ENCODE results near the gene ZNF155. TPM values are rescaled to one million over a fixed set of nuclear protein-coding genes. Genes with fewer than 3 reads are reported as not detected.

The ZNF155 gene
- total and polyA plus RNA-seq, 2 donors, result 5.6 to 14.1 TPM

GRCh38 chr19:44025217-44025936, 41.4 kb downstream of the ZNF155 start, which contains the start of gene ZNF222:
Gene ZNF222, plus strand, starts transcription at chr19:44025379. Its CDS starts 58 bp downstream, at chr19:44025437.
- H3K27ac ChIP-seq (ENCODE audit: low read depth), result peak within 1 kb of the TSS; percentile 64
- WGBS, result 1% methylated on average over 37 of the region's 37 CpGs
- peak; percentile 85 for DNase-seq (ENCODE audit: extremely low spot score)
- peaks cover 14% of the 10 kb centered on the region for H3K36me3 ChIP-seq (ENCODE audit: insufficient read depth)
- no peaks in the 10 kb centered on the region for H3K4me1 ChIP-seq (ENCODE audit: insufficient read depth)
- peak within 1 kb of the TSS; percentile 80 for H3K4me3 ChIP-seq (ENCODE audit: low read depth, low read length)

- H3K36me3 ChIP-seq (ENCODE audit: insufficient read depth), result peaks cover 18% of the 10 kb centered on the region
- no peak overlapping the region for H3K4me3 ChIP-seq (ENCODE audit: low read depth, low read length)
- no peak overlapping the region for H3K27ac ChIP-seq (ENCODE audit: low read depth)
- WGBS, result 92% methylated on average over 6 of the region's 6 CpGs
- DNase-seq (ENCODE audit: extremely low spot score), result no peak
- no peaks in the 10 kb centered on the region for H3K4me1 ChIP-seq (ENCODE audit: insufficient read depth)
These were observed 42.6 kb downstream of the ZNF155 start for GRCh38 chr19:44026622-44027021.

- Histone ChIP-seq H3K27ac (ENCODE audit: low read depth) (no peak overlapping the region), H3K4me3 (ENCODE audit: low read depth, low read length) (no peak overlapping the region), H3K4me1 (ENCODE audit: insufficient read depth) (no peaks in the 10 kb centered on the region), H3K36me3 (ENCODE audit: insufficient read depth) (peaks cover 24% of the 10 kb centered on the region)
- no peak for DNase-seq (ENCODE audit: extremely low spot score)
- 89% methylated on average over 1 of the region's 1 CpG for WGBS
These were observed 48.1 kb downstream of the ZNF155 start for GRCh38 chr19:44032001-44032610.

- DNase-seq (ENCODE audit: extremely low spot score), result no peak
- 78% methylated on average over 2 of the region's 2 CpGs for WGBS
- Histone ChIP-seq H3K4me3 (ENCODE audit: low read depth, low read length) (no peak overlapping the region), H3K4me1 (ENCODE audit: insufficient read depth) (no peaks in the 10 kb centered on the region), H3K36me3 (ENCODE audit: insufficient read depth) (no peaks in the 10 kb centered on the region), H3K27ac (ENCODE audit: low read depth) (no peak overlapping the region)
These were observed 58.2 kb downstream of the ZNF155 start for GRCh38 chr19:44042147-44042546.

Small RNA genes within 50 kb of the gene (small RNA-seq; reads per million reads assigned to genes)
- not detected for gene AC006213.5

Other genes starting within 250 kb of the ZNF155 start
- gene SMG9, start 229.2 kb upstream of the ZNF155 start, total RNA-seq, result 12.5 TPM
- gene SMG9, start 229.2 kb upstream of the ZNF155 start, polyA plus RNA-seq, result 29.6 TPM
- 4.3 TPM for gene KCNN4, start 203.2 kb upstream of the ZNF155 start, total RNA-seq
- 14.3 TPM for gene KCNN4, start 203.2 kb upstream of the ZNF155 start, polyA plus RNA-seq
- gene LYPD5, start 181.7 kb upstream of the ZNF155 start, total RNA-seq, result 0.58 TPM
- 1.3 TPM for gene LYPD5, start 181.7 kb upstream of the ZNF155 start, polyA plus RNA-seq
- gene ZNF283, start 156.9 kb upstream of the ZNF155 start, total RNA-seq, result 54.0 TPM
- 3.1 TPM for gene ZNF283, start 156.9 kb upstream of the ZNF155 start, polyA plus RNA-seq
- 4.8 TPM for gene ZNF404, start 100.2 kb upstream of the ZNF155 start, total RNA-seq
- 7.1 TPM for gene ZNF404, start 100.2 kb upstream of the ZNF155 start, polyA plus RNA-seq
- gene ZNF45, start 48.9 kb upstream of the ZNF155 start, total RNA-seq, result 33.1 TPM
- 7.3 TPM for gene ZNF45, start 48.9 kb upstream of the ZNF155 start, polyA plus RNA-seq
- gene ZNF221, start 33.0 kb upstream of the ZNF155 start, total RNA-seq, result 14.6 TPM
- gene ZNF221, start 33.0 kb upstream of the ZNF155 start, polyA plus RNA-seq, result 2.0 TPM
- gene ZNF230, start 18.8 kb downstream of the ZNF155 start, total RNA-seq, result 9.9 TPM
- 4.0 TPM for gene ZNF230, start 18.8 kb downstream of the ZNF155 start, polyA plus RNA-seq
- 9.2 TPM for gene ZNF222, start 41.2 kb downstream of the ZNF155 start, total RNA-seq
- gene ZNF222, start 41.2 kb downstream of the ZNF155 start, polyA plus RNA-seq, result 5.3 TPM
- gene ZNF223, start 67.8 kb downstream of the ZNF155 start, total RNA-seq, result 11.7 TPM
- gene ZNF223, start 67.8 kb downstream of the ZNF155 start, polyA plus RNA-seq, result 3.6 TPM
- gene ZNF284, start 88.0 kb downstream of the ZNF155 start, total RNA-seq, result 5.7 TPM
- gene ZNF284, start 88.0 kb downstream of the ZNF155 start, polyA plus RNA-seq, result 0.71 TPM
- 65.7 TPM for gene ZNF224, start 110.2 kb downstream of the ZNF155 start, total RNA-seq
- 12.3 TPM for gene ZNF224, start 110.2 kb downstream of the ZNF155 start, polyA plus RNA-seq
- gene ZNF225, start 129.2 kb downstream of the ZNF155 start, total RNA-seq, result 13.5 TPM
- 2.6 TPM for gene ZNF225, start 129.2 kb downstream of the ZNF155 start, polyA plus RNA-seq
- gene ZNF234, start 157.4 kb downstream of the ZNF155 start, total RNA-seq, result 20.7 TPM
- 4.3 TPM for gene ZNF234, start 157.4 kb downstream of the ZNF155 start, polyA plus RNA-seq
- 41.1 TPM for gene ZNF226, start 180.9 kb downstream of the ZNF155 start, total RNA-seq
- gene ZNF226, start 180.9 kb downstream of the ZNF155 start, polyA plus RNA-seq, result 18.7 TPM
- 34.5 TPM for gene ZNF227, start 228.3 kb downstream of the ZNF155 start, total RNA-seq
- gene ZNF227, start 228.3 kb downstream of the ZNF155 start, polyA plus RNA-seq, result 7.4 TPM

Data from urinary bladder (tissue), 4 donors.